ENCODE measurements around the gene KLHDC8A.

KLHDC8A gene

DNA sequence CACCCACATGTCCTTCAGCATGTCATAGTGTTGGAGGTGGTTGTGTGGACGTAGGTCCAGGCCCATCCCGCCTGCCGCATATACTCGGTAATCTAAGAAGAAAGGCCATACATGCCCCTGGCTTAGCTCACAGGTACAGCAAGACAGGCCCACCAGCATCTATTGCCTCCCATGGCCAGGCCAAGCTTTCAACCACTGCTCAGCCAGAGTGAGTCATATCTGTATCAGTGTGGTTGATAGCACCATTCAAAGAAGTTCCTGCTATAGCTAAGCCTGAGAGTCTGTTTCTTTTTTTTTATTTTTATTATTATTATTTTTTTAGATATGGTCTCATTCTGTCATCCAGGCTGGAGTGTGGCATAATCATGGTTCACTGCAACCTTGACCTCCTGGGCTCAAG lies 17.0 kb downstream of the KLHDC8A start:
- no peak overlapping the region for H3K4ac ChIP-seq (ENCODE audit: low read depth, low read length)
- no peak overlapping the region for H3K56ac ChIP-seq (ENCODE audit: low read length)
- H3K36me3 ChIP-seq (ENCODE audit: control insufficient read depth, insufficient read depth, low read length): no peaks in the 10 kb centered on the region
- H3K4me3 ChIP-seq (ENCODE audit: low read length): no peak overlapping the region
- no peak overlapping the region for H4K5ac ChIP-seq (ENCODE audit: low read length)
- H3K4me2 ChIP-seq (ENCODE audit: low read length): no peak overlapping the region
- H2AK5ac ChIP-seq (ENCODE audit: low read length): no peak overlapping the region
- H3K4me1 ChIP-seq (ENCODE audit: control insufficient read depth, low read depth, low read length): peaks cover 2% of the 10 kb centered on the region
- H3K27me3 ChIP-seq (ENCODE audit: insufficient read depth, low read length, poor library complexity): no peaks in the 10 kb centered on the region
- H2BK120ac ChIP-seq (ENCODE audit: low read depth, low read length): no peak overlapping the region
- H2BK5ac ChIP-seq (ENCODE audit: low read length): no peak overlapping the region
- H3K9ac ChIP-seq (ENCODE audit: low read length): no peak overlapping the region
- H3K79me2 ChIP-seq (ENCODE audit: control insufficient read depth, insufficient read depth, low read length): no peaks in the 10 kb centered on the region
- H3K27ac ChIP-seq (ENCODE audit: low read depth, low read length): no peak overlapping the region
- no peak overlapping the region for H3K18ac ChIP-seq (ENCODE audit: low read length)
- no peak overlapping the region for H3K23ac ChIP-seq (ENCODE audit: low read length)
- H4K8ac ChIP-seq (ENCODE audit: low read depth, low read length): no peak overlapping the region
- H2BK15ac ChIP-seq (replicated peaks; ENCODE audit: low read depth): no peak overlapping the region
- no peaks in the 10 kb centered on the region for H3K79me1 ChIP-seq (ENCODE audit: low read length)
- no peak for DNase-seq
- WGBS (ENCODE audit: extremely low coverage, insufficient coverage, low lambda C conversion rate): no CpG with 5 or more reads among the region's 4 CpGs

DNA sequence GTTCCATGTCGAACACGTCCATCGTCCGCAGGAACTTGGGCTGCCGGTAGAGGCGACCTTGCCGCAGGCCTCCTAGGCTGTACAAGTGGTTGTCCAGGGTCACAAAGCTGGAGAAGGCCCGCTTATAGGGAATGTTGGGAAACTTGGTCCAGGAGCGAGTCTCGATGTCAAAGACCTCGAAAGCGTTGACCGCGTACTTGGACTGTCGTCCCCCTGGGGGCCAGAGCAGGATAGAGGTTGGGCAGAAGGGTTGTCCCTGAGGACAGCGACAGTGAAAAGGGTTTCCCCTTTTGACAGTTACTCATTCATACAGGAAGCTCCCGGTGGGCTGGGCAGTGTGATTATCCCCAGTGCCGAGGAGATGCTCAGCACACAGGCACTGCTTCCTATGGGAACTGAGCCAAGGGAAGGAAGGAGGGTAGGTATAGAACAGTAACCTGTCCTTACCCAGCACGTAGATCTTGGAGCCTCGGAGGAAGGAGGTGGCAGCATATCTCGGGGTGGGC lies 17.5 kb downstream of the KLHDC8A start:
- Histone ChIP-seq H4K5ac (ENCODE audit: low read length) (no peak overlapping the region), H3K27ac (ENCODE audit: low read depth, low read length) (no peak overlapping the region), H3K4me1 (ENCODE audit: control insufficient read depth, low read depth, low read length) (peaks cover 2% of the 10 kb centered on the region), H3K36me3 (ENCODE audit: control insufficient read depth, insufficient read depth, low read length) (no peaks in the 10 kb centered on the region), H2BK5ac (ENCODE audit: low read length) (no peak overlapping the region), H3K4ac (ENCODE audit: low read depth, low read length) (no peak overlapping the region), H3K79me1 (ENCODE audit: low read length) (no peaks in the 10 kb centered on the region), H3K4me2 (ENCODE audit: low read length) (no peak overlapping the region), H3K18ac (ENCODE audit: low read length) (no peak overlapping the region), H3K4me3 (ENCODE audit: low read length) (no peak overlapping the region), H2BK120ac (ENCODE audit: low read depth, low read length) (no peak overlapping the region), H3K23ac (ENCODE audit: low read length) (no peak overlapping the region), H3K79me2 (ENCODE audit: control insufficient read depth, insufficient read depth, low read length) (no peaks in the 10 kb centered on the region), H2BK15ac (replicated peaks; ENCODE audit: low read depth) (no peak overlapping the region), H2AK5ac (ENCODE audit: low read length) (no peak overlapping the region), H3K27me3 (ENCODE audit: insufficient read depth, low read length, poor library complexity) (no peaks in the 10 kb centered on the region), H3K9ac (ENCODE audit: low read length) (no peak overlapping the region), H4K8ac (ENCODE audit: low read depth, low read length) (no peak overlapping the region), H3K56ac (ENCODE audit: low read length) (no peak overlapping the region)
- DNase-seq: no peak
- no CpG with 5 or more reads among the region's 21 CpGs for WGBS (ENCODE audit: extremely low coverage, insufficient coverage, low lambda C conversion rate)

DNA sequence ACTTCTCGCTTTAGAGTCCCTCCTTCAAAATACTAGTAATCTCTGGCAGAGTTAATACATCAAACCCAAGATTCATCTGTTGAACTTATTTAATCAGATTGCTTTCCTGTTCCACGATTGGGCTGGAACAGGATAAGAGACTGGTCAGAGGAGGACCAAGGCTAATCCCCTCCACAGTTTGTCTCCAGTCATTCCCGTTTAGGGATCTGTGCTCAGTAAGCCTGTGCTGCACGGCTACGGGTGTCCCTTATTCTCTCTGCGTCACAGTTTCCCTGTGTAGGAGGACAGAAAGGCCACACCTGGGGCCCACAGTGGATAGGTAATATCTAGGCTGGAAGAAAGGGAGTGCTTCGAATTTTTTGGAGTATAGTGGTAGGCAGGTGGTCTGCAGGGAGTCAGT lies 18.7 kb downstream of the KLHDC8A start:
- Histone ChIP-seq H3K79me2 (ENCODE audit: control insufficient read depth, insufficient read depth, low read length) (no peaks in the 10 kb centered on the region), H3K9ac (ENCODE audit: low read length) (no peak overlapping the region), H3K56ac (ENCODE audit: low read length) (no peak overlapping the region), H3K18ac (ENCODE audit: low read length) (no peak overlapping the region), H2AK5ac (ENCODE audit: low read length) (no peak overlapping the region), H3K4ac (ENCODE audit: low read depth, low read length) (no peak overlapping the region), H2BK15ac (replicated peaks; ENCODE audit: low read depth) (no peak overlapping the region), H3K23ac (ENCODE audit: low read length) (no peak overlapping the region), H3K79me1 (ENCODE audit: low read length) (no peaks in the 10 kb centered on the region), H2BK120ac (ENCODE audit: low read depth, low read length) (no peak overlapping the region), H3K36me3 (ENCODE audit: control insufficient read depth, insufficient read depth, low read length) (no peaks in the 10 kb centered on the region), H4K5ac (ENCODE audit: low read length) (no peak overlapping the region), H3K4me3 (ENCODE audit: low read length) (no peak overlapping the region), H3K4me1 (ENCODE audit: control insufficient read depth, low read depth, low read length) (peaks cover 2% of the 10 kb centered on the region), H2BK5ac (ENCODE audit: low read length) (no peak overlapping the region), H3K4me2 (ENCODE audit: low read length) (no peak overlapping the region), H3K27me3 (ENCODE audit: insufficient read depth, low read length, poor library complexity) (no peaks in the 10 kb centered on the region), H4K8ac (ENCODE audit: low read depth, low read length) (no peak overlapping the region), H3K27ac (ENCODE audit: low read depth, low read length) (no peak overlapping the region)
- no peak for DNase-seq
- WGBS (ENCODE audit: extremely low coverage, insufficient coverage, low lambda C conversion rate): no CpG with 5 or more reads among the region's 7 CpGs

DNA sequence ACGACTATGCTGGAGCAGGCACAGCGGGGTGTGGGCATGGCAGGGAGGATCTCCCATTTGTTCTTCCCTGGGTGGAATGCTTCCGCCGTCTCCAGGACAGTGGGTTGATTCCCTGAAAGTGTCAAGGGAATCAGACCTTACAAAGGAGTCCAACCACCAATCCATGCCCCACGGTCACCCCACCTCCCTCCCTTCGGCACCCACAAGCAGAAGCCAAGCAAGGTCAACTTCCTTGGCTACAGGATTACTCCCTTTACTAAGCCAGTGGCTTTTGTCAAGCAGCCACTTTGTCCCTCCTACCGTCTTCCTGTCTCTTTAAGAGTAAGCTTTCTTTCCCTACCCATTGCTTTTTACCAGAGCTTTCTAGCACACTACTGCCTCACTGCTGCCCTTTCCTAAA lies 19.2 kb downstream of the KLHDC8A start:
- no peak overlapping the region for H3K27ac ChIP-seq (ENCODE audit: low read depth, low read length)
- DNase-seq: no peak
- no peak overlapping the region for H3K56ac ChIP-seq (ENCODE audit: low read length)
- H3K79me2 ChIP-seq (ENCODE audit: control insufficient read depth, insufficient read depth, low read length): no peaks in the 10 kb centered on the region
- H4K8ac ChIP-seq (ENCODE audit: low read depth, low read length): no peak overlapping the region
- H2BK15ac ChIP-seq (replicated peaks; ENCODE audit: low read depth): no peak overlapping the region
- peaks cover 2% of the 10 kb centered on the region for H3K4me1 ChIP-seq (ENCODE audit: control insufficient read depth, low read depth, low read length)
- no CpG with 5 or more reads among the region's 7 CpGs for WGBS (ENCODE audit: extremely low coverage, insufficient coverage, low lambda C conversion rate)
- H3K4ac ChIP-seq (ENCODE audit: low read depth, low read length): no peak overlapping the region
- no peak overlapping the region for H2AK5ac ChIP-seq (ENCODE audit: low read length)
- no peak overlapping the region for H3K9ac ChIP-seq (ENCODE audit: low read length)
- H3K79me1 ChIP-seq (ENCODE audit: low read length): no peaks in the 10 kb centered on the region
- no peak overlapping the region for H3K18ac ChIP-seq (ENCODE audit: low read length)
- no peak overlapping the region for H3K4me2 ChIP-seq (ENCODE audit: low read length)
- H2BK120ac ChIP-seq (ENCODE audit: low read depth, low read length): no peak overlapping the region
- H3K23ac ChIP-seq (ENCODE audit: low read length): no peak overlapping the region
- no peaks in the 10 kb centered on the region for H3K36me3 ChIP-seq (ENCODE audit: control insufficient read depth, insufficient read depth, low read length)
- H2BK5ac ChIP-seq (ENCODE audit: low read length): no peak overlapping the region
- no peak overlapping the region for H3K4me3 ChIP-seq (ENCODE audit: low read length)
- H4K5ac ChIP-seq (ENCODE audit: low read length): no peak overlapping the region
- no peaks in the 10 kb centered on the region for H3K27me3 ChIP-seq (ENCODE audit: insufficient read depth, low read length, poor library complexity)

DNA sequence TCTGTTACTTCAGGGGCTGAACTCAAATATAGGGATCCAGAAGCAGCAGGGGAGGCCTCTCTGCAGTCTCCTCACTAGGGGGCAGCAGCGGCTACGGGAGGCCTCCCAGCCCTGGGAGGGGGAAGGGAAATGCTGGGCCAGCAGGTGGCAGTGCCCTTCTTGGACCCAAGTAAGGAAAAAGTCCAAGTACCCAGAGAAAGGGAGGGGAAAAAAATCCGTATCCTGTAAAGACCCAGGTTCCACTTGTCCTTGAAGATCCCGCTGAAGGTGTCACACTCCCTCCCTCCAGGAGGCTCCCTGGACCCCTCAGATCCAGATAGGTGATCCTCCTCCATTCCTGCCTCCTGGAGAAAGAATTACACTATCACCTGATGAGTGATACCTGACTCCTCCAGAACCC lies 21.0 kb downstream of the KLHDC8A start:
- H4K5ac ChIP-seq (ENCODE audit: low read length): no peak overlapping the region
- no peak overlapping the region for H3K56ac ChIP-seq (ENCODE audit: low read length)
- H4K8ac ChIP-seq (ENCODE audit: low read depth, low read length): no peak overlapping the region
- H3K27ac ChIP-seq (ENCODE audit: low read depth, low read length): no peak overlapping the region
- H2BK5ac ChIP-seq (ENCODE audit: low read length): no peak overlapping the region
- H3K23ac ChIP-seq (ENCODE audit: low read length): no peak overlapping the region
- no peak overlapping the region for H3K18ac ChIP-seq (ENCODE audit: low read length)
- H3K36me3 ChIP-seq (ENCODE audit: control insufficient read depth, insufficient read depth, low read length): no peaks in the 10 kb centered on the region
- H2BK15ac ChIP-seq (replicated peaks; ENCODE audit: low read depth): no peak overlapping the region
- no peak overlapping the region for H2BK120ac ChIP-seq (ENCODE audit: low read depth, low read length)
- peaks cover 2% of the 10 kb centered on the region for H3K4me1 ChIP-seq (ENCODE audit: control insufficient read depth, low read depth, low read length)
- no peaks in the 10 kb centered on the region for H3K79me1 ChIP-seq (ENCODE audit: low read length)
- H3K27me3 ChIP-seq (ENCODE audit: insufficient read depth, low read length, poor library complexity): no peaks in the 10 kb centered on the region
- WGBS (ENCODE audit: extremely low coverage, insufficient coverage, low lambda C conversion rate): no CpG with 5 or more reads among the region's 4 CpGs
- H3K9ac ChIP-seq (ENCODE audit: low read length): no peak overlapping the region
- no peak overlapping the region for H2AK5ac ChIP-seq (ENCODE audit: low read length)
- H3K4me2 ChIP-seq (ENCODE audit: low read length): no peak overlapping the region
- no peak overlapping the region for H3K4ac ChIP-seq (ENCODE audit: low read depth, low read length)
- H3K4me3 ChIP-seq (ENCODE audit: low read length): no peak overlapping the region
- DNase-seq: peak; percentile 91
- H3K79me2 ChIP-seq (ENCODE audit: control insufficient read depth, insufficient read depth, low read length): no peaks in the 10 kb centered on the region

DNA sequence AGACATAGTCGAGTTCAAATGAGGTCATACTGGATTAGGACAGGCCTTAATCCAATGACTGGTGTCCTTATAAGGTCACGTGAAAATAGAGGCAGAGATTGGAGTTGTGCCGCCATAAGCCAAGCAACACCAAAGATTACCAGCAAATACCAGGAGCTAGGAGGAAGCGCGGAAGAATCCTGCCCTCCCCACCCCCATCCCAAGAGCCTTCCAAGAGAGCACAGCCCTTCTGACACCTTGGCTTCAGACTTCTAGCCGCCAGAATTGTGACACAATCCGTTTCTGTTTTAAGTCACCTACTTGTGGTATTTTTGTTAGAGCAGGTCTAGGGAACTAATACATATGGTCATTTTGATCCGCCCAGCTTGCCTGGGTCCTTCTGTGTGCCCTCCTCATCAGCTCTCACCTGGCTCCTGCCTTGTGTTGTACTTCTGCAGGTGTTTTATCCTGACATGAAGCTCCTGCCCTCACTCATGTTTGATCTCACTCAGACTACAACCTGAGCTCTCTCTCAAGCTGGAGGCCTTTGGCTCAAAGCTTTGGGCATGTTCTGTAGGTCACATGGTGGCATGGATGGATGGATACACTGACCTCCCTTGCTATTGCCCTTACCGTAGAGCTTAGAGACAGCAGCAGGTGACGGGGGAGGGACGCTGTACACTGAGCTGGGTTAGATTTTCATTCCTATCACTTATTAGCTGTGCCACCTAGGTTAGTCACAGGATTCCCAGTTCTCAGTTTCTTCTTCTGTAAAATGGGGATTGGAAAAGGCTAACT lies 24.5 kb downstream of the KLHDC8A start:
- no peaks in the 10 kb centered on the region for H3K79me2 ChIP-seq (ENCODE audit: control insufficient read depth, insufficient read depth, low read length)
- H3K27me3 ChIP-seq (ENCODE audit: insufficient read depth, low read length, poor library complexity): no peaks in the 10 kb centered on the region
- DNase-seq: peak; percentile 44

More for the DNA sequence above, 24.5 kb downstream of the KLHDC8A start:
- Histone ChIP-seq H3K27ac (ENCODE audit: low read depth, low read length) (no peak overlapping the region), H3K56ac (ENCODE audit: low read length) (no peak overlapping the region), H3K18ac (ENCODE audit: low read length) (no peak overlapping the region), H4K5ac (ENCODE audit: low read length) (no peak overlapping the region), H2BK120ac (ENCODE audit: low read depth, low read length) (no peak overlapping the region), H3K9ac (ENCODE audit: low read length) (no peak overlapping the region), H2BK15ac (replicated peaks; ENCODE audit: low read depth) (no peak overlapping the region), H2BK5ac (ENCODE audit: low read length) (no peak overlapping the region), H3K4me3 (ENCODE audit: low read length) (no peak overlapping the region), H3K23ac (ENCODE audit: low read length) (no peak overlapping the region), H3K36me3 (ENCODE audit: control insufficient read depth, insufficient read depth, low read length) (no peaks in the 10 kb centered on the region), H3K4me1 (ENCODE audit: control insufficient read depth, low read depth, low read length) (peaks cover under 1% of the 10 kb centered on the region), H2AK5ac (ENCODE audit: low read length) (no peak overlapping the region), H3K79me1 (ENCODE audit: low read length) (no peaks in the 10 kb centered on the region), H3K4me2 (ENCODE audit: low read length) (no peak overlapping the region), H3K4ac (ENCODE audit: low read depth, low read length) (no peak overlapping the region), H4K8ac (ENCODE audit: low read depth, low read length) (no peak overlapping the region)
- no CpG with 5 or more reads among the region's 11 CpGs for WGBS (ENCODE audit: extremely low coverage, insufficient coverage, low lambda C conversion rate)
